Neural progenitor cell (in vitro differentiated cells): ENCODE results near the gene CEACAM3. TPM values are rescaled to one million over a fixed set of nuclear protein-coding genes. Genes with fewer than 3 reads are reported as not detected.
A peak's percentile ranks its signal among the peaks of the same experiment; 100 is the strongest.

ENCODE experiments used
- DNase-seq: peaks from one replicate; pipeline ENCODE4 v3.0.0-alpha.2; 2016; ENCODE audit warnings: low spot score
- H2AFZ ChIP-seq: fragments of 200-600 bp; sonication (generic); replicated peaks from 2 replicates; pipeline ENCODE4 v1.6.1; 2016; ENCODE audit warnings: antibody characterized with exemption
- H3F3A ChIP-seq: fragments of 200-600 bp; sonication (generic); 2 replicates; pipeline ENCODE4 v1.6.1; 2016; ENCODE audit warnings: antibody characterized with exemption, low read depth
- H3K27ac ChIP-seq: fragments of 200-600 bp; sonication (generic); 2 replicates; pipeline ENCODE4 v1.5.1; 2016; ENCODE audit warnings: mild to moderate bottlenecking
- H3K27me3 ChIP-seq: fragments of 200-600 bp; sonication (generic); 2 replicates; pipeline ENCODE4 v1.6.1; 2016; ENCODE audit warnings: mild to moderate bottlenecking, moderate library complexity
- H3K36me3 ChIP-seq: fragments of 200-600 bp; sonication (generic); 2 replicates; pipeline ENCODE4 v1.5.1; 2016
- H3K4me1 ChIP-seq: fragments of 200-600 bp; sonication (generic); 2 replicates; pipeline ENCODE4 v1.6.1; 2016; ENCODE audit warnings: mixed run types
- H3K4me2 ChIP-seq: fragments of 200-600 bp; sonication (generic); 2 replicates; pipeline ENCODE4 v1.6.1; 2016
- H3K4me3 ChIP-seq: fragments of 200-600 bp; sonication (generic); 2 replicates; pipeline ENCODE4 v1.5.1; 2016
- H3K79me2 ChIP-seq: fragments of 200-600 bp; sonication (generic); 2 replicates; pipeline ENCODE4 v1.6.1; 2016; ENCODE audit warnings: low read depth
- H3K9ac ChIP-seq: fragments of 200-600 bp; sonication (generic); 2 replicates; pipeline ENCODE4 v1.6.1; 2016
- H3K9me3 ChIP-seq: fragments of 200-600 bp; sonication (generic); 2 replicates; pipeline ENCODE4 v1.5.1; 2016; ENCODE audit warnings: low read depth
- H4K20me1 ChIP-seq: fragments of 200-600 bp; sonication (generic); 2 replicates; pipeline ENCODE4 v1.6.1; 2016; ENCODE audit warnings: low read depth
- H3K27ac Mint-ChIP-seq: 3 replicates; pipeline ENCODE4 v1.8.0; 2021; ENCODE audit warnings: mixed read lengths
- H3K27me3 Mint-ChIP-seq: 2 replicates; pipeline ENCODE4 v1.8.0; 2022; ENCODE audit warnings: low read depth, mild to moderate bottlenecking, inconsistent platforms, moderate library complexity, mixed read lengths; ENCODE audit not compliant: insufficient read depth
- H3K36me3 Mint-ChIP-seq: 3 replicates; pipeline ENCODE4 v1.8.0; 2021; ENCODE audit warnings: mixed read lengths
- H3K4me1 Mint-ChIP-seq: 3 replicates; pipeline ENCODE4 v1.8.0; 2021; ENCODE audit warnings: mixed read lengths
- H3K4me3 Mint-ChIP-seq: 3 replicates; pipeline ENCODE4 v1.8.0; 2021; ENCODE audit warnings: mild to moderate bottlenecking, moderate library complexity, mixed read lengths
- H3K9me3 Mint-ChIP-seq: 3 replicates; pipeline ENCODE4 v1.8.0; 2020; ENCODE audit warnings: mixed read lengths
- CTCF ChIP-seq: fragments of 200-600 bp; sonication (generic); IDR thresholded peaks from 2 replicates; pipeline ENCODE4 v1.5.1; 2017; ENCODE audit warnings: antibody characterized with exemption, mild to moderate bottlenecking
- EZH2 ChIP-seq: fragments of 200-600 bp; sonication (generic); IDR thresholded peaks from 2 replicates; pipeline ENCODE4 v1.6.1; 2017; ENCODE audit warnings: antibody characterized with exemption, mild to moderate bottlenecking, moderate library complexity
- EZH2phosphoT487 ChIP-seq: fragments of 200-600 bp; sonication (generic); IDR thresholded peaks from 2 replicates; pipeline ENCODE4 v1.6.1; 2017; ENCODE audit warnings: antibody characterized with exemption
- total RNA-seq: library from RNA; depleted of rRNA; stranded (reverse); fragments of >200 nt; gene quantifications from 2 replicates; pipeline ENCODE4 v1.2.3, GENCODE V29; 2015; ENCODE audit warnings: low replicate concordance

CEACAM3 gene
- total RNA-seq, 1 donor from 2014 or later, result not detected

- no peaks in the 10 kb centered on the region for H3K4me1 Mint-ChIP-seq
- no peaks in the 10 kb centered on the region for H3K9me3 Mint-ChIP-seq
- no peak overlapping the region for H3K4me3 Mint-ChIP-seq
Observed at GRCh38 chr19:41783612-41784011, 12.8 kb upstream of the CEACAM3 start.

GRCh38 chr19:41784312-41784711 is 12.1 kb upstream of the CEACAM3 start:
- Mint-ChIP-seq H3K27ac (no peak overlapping the region), H3K4me3 (no peak overlapping the region), H3K4me1 (no peaks in the 10 kb centered on the region), H3K27me3 (peaks cover 10% of the 10 kb centered on the region), H3K36me3 (no peaks in the 10 kb centered on the region), H3K9me3 (no peaks in the 10 kb centered on the region)
- Histone ChIP-seq H2AFZ (peak overlapping the region; percentile 28), H3K79me2 (no peaks in the 10 kb centered on the region), H3K9me3 (no peaks in the 10 kb centered on the region), H3K36me3 (no peaks in the 10 kb centered on the region), H3K4me2 (no peak overlapping the region), H3K9ac (no peak overlapping the region), H3K4me3 (no peak overlapping the region), H4K20me1 (no peaks in the 10 kb centered on the region), H3K27ac (no peak overlapping the region), H3K4me1 (no peaks in the 10 kb centered on the region), H3K27me3 (peaks cover 39% of the 10 kb centered on the region), H3F3A (no peaks in the 10 kb centered on the region)
- DNase-seq, result no peak
- no peak for TF ChIP-seq EZH2phosphoT487
- no peak for TF ChIP-seq CTCF
- TF ChIP-seq EZH2, result no peak

More at GRCh38 chr19:41783612-41784011, 12.8 kb upstream of the CEACAM3 start:
- H3K4me3 ChIP-seq, result no peak overlapping the region
- no peaks in the 10 kb centered on the region for H3K36me3 ChIP-seq
- no peak overlapping the region for H2AFZ ChIP-seq
- H3K27me3 ChIP-seq, result peaks cover 36% of the 10 kb centered on the region
- no peaks in the 10 kb centered on the region for H4K20me1 ChIP-seq
- Mint-ChIP-seq H3K27ac (no peak overlapping the region), H3K36me3 (no peaks in the 10 kb centered on the region), H3K27me3 (peaks cover 10% of the 10 kb centered on the region)
- no peak for DNase-seq
- H3K9ac ChIP-seq, result no peak overlapping the region
- no peak overlapping the region for H3K27ac ChIP-seq
- no peaks in the 10 kb centered on the region for H3F3A ChIP-seq
- H3K79me2 ChIP-seq, result no peaks in the 10 kb centered on the region
- no peaks in the 10 kb centered on the region for H3K4me1 ChIP-seq
- no peak overlapping the region for H3K4me2 ChIP-seq
- no peak for TF ChIP-seq CTCF
- no peak for TF ChIP-seq EZH2
- no peak for TF ChIP-seq EZH2phosphoT487
- H3K9me3 ChIP-seq, result no peaks in the 10 kb centered on the region

- no peaks in the 10 kb centered on the region for H3K36me3 ChIP-seq
- no peak for TF ChIP-seq EZH2phosphoT487
- no peak for TF ChIP-seq CTCF
- no peak for TF ChIP-seq EZH2
- no peaks in the 10 kb centered on the region for H3K36me3 Mint-ChIP-seq
- no peak overlapping the region for H3K27ac Mint-ChIP-seq
- no peaks in the 10 kb centered on the region for H3K4me1 Mint-ChIP-seq
- H3K79me2 ChIP-seq, result no peaks in the 10 kb centered on the region
- H3K27ac ChIP-seq, result no peak overlapping the region
- H3K9me3 ChIP-seq, result no peaks in the 10 kb centered on the region
- H4K20me1 ChIP-seq, result no peaks in the 10 kb centered on the region
- H3K4me3 ChIP-seq, result no peak overlapping the region
- peak overlapping the region; percentile 28 for H2AFZ ChIP-seq
- peaks cover 10% of the 10 kb centered on the region for H3K27me3 Mint-ChIP-seq
- no peak overlapping the region for H3K4me2 ChIP-seq
- no peak overlapping the region for H3K9ac ChIP-seq
- H3K9me3 Mint-ChIP-seq, result no peaks in the 10 kb centered on the region
- H3K4me3 Mint-ChIP-seq, result no peak overlapping the region
- H3K4me1 ChIP-seq, result no peaks in the 10 kb centered on the region
- no peak for DNase-seq
- no peaks in the 10 kb centered on the region for H3F3A ChIP-seq
- H3K27me3 ChIP-seq, result peaks cover 41% of the 10 kb centered on the region
Observed at GRCh38 chr19:41784743-41785142, 11.6 kb upstream of the CEACAM3 start.

- H3K9me3 Mint-ChIP-seq, result no peaks in the 10 kb centered on the region
- H3K9me3 ChIP-seq, result no peaks in the 10 kb centered on the region
- peak; percentile 76 for DNase-seq
- no peaks in the 10 kb centered on the region for H3K4me1 ChIP-seq
- H3K79me2 ChIP-seq, result no peaks in the 10 kb centered on the region
- peak overlapping the region; percentile 56 for H2AFZ ChIP-seq
- H3F3A ChIP-seq, result no peaks in the 10 kb centered on the region
- no peak overlapping the region for H3K4me3 ChIP-seq
- peaks cover 44% of the 10 kb centered on the region for H3K27me3 ChIP-seq
- no peak overlapping the region for H3K4me2 ChIP-seq
- H3K36me3 Mint-ChIP-seq, result no peaks in the 10 kb centered on the region
- no peak overlapping the region for H3K9ac ChIP-seq
- TF ChIP-seq CTCF, result peak; percentile 83
- no peak for TF ChIP-seq EZH2
- no peaks in the 10 kb centered on the region for H3K36me3 ChIP-seq
- no peak overlapping the region for H3K27ac Mint-ChIP-seq
- H3K4me1 Mint-ChIP-seq, result no peaks in the 10 kb centered on the region
- H3K4me3 Mint-ChIP-seq, result no peak overlapping the region
- H3K27me3 Mint-ChIP-seq, result peaks cover 9% of the 10 kb centered on the region
- H4K20me1 ChIP-seq, result no peaks in the 10 kb centered on the region
- H3K27ac ChIP-seq, result no peak overlapping the region
Observed at GRCh38 chr19:41785653-41786052, 10.7 kb upstream of the CEACAM3 start.
